Gastrocnemius medialis (tissue), 4 donors: ENCODE measurements around the gene SLC9C1. TPM values are rescaled to one million over a fixed set of nuclear protein-coding genes. Genes with fewer than 3 reads are reported as not detected.

ENCODE experiments used
- ATAC-seq, 2 donors: fragments of 150-250 bp; one replicate each; pipeline ENCODE4 v1.9.1; 2016
- DNase-seq, 2 donors: peaks; one replicate each; pipeline ENCODE4 v3.0.0-alpha.2; 2019
- H3K27ac ChIP-seq, 4 donors: fragments of 200-600 bp; sonication (generic); 1 replicate in 1 of 4; 2 replicates in 3 of 4; pipeline ENCODE4 v1.5.1; 2016 to 2018; ENCODE audit warnings: mild to moderate bottlenecking in 2 of 4, moderate library complexity in 1 of 4
- H3K27me3 ChIP-seq, 3 donors: fragments of 200-600 bp; sonication (generic) in 2 of 3; 1 replicate in 1 of 3; 2 replicates in 2 of 3; pipeline versions ENCODE4 v1.5.1 to v1.6.0; 2016 to 2019; ENCODE audit warnings: mild to moderate bottlenecking in 1 of 3, moderate library complexity in 1 of 3
- H3K36me3 ChIP-seq, 2 donors: fragments of 200-600 bp; sonication (generic) in 1 of 2; one replicate each; pipeline ENCODE4 v1.5.1; 2017 to 2018
- H3K4me1 ChIP-seq, 2 donors: fragments of 200-600 bp; sonication (generic) in 1 of 2; one replicate each; pipeline ENCODE4 v1.5.1; 2016 to 2017; ENCODE audit warnings: mild to moderate bottlenecking in 2 of 2
- H3K4me3 ChIP-seq, 4 donors: fragments of 200-600 bp; sonication (generic) in 3 of 4; 1 replicate in 1 of 4; 2 replicates in 3 of 4; pipeline ENCODE4 v1.5.1; 2016 to 2019; ENCODE audit warnings: mild to moderate bottlenecking in 2 of 4
- H3K9me3 ChIP-seq, 3 donors: fragments of 200-600 bp; sonication (generic) in 2 of 3; 1 replicate in 1 of 3; 2 replicates in 2 of 3; pipeline ENCODE4 v1.5.1; 2016 to 2019
- CTCF ChIP-seq, 5 experiments: fragments of 450-650 bp in 3 of 5; fragments of 200-600 bp in 2 of 5; sonication (generic) in 2 of 5; IDR thresholded peaks in 4 of 5; conservative IDR thresholded peaks in 1 of 5; 1 replicate in 4 of 5; 2 replicates in 1 of 5; pipeline ENCODE4 v1.5.1; 2016 to 2019; ENCODE audit warnings: antibody characterized with exemption in 5 of 5, mild to moderate bottlenecking in 3 of 5, moderate library complexity in 3 of 5
- POLR2A ChIP-seq, 2 donors: fragments of 450-650 bp; IDR thresholded peaks; one replicate each; pipeline ENCODE4 v1.6.1; 2017; ENCODE audit warnings: antibody characterized with exemption in 2 of 2, mild to moderate bottlenecking in 2 of 2, moderate library complexity in 2 of 2
- in situ Hi-C, 4 donors: fragments of 200-750 bp; cut with MboI; loops; one replicate each; pipeline versions ENCODE4 v1.15.0 to v1.8.0; 2017; ENCODE audit warnings: low sequenced_read_pairs in 4 of 4
- intact Hi-C: fragments of 100-400 bp; cut with DNase I; formaldehyde crosslinking; loops from one replicate; pipeline ENCODE4 v1.15.1; 2023; ENCODE audit warnings: low total_unique reads
- total RNA-seq, 4 donors: library from RNA; depleted of rRNA; stranded (reverse); fragments of >200 nt; gene quantifications; one replicate each; pipeline versions ENCODE4 v1.1.0 to v1.2.3, GENCODE V29; 2016

SLC9C1 gene
- total RNA-seq, 4 donors from 2014 or later = not detected

GRCh38 chr3:112134335-112135124 lies 159.5 kb downstream of the SLC9C1 start:
- ATAC-seq (no peak), DNase-seq (no peak)
- TF ChIP-seq POLR2A (IDR thresholded peaks at IDR 0.05) (no peak), CTCF (IDR thresholded peaks at IDR 0.05 in 4 of 5, conservative IDR thresholded peaks at IDR 0.05 in 1 of 5) (no peak)
- intact Hi-C loops = no loop called here
- H3K27ac ChIP-seq = no peak overlapping the region
- no peaks in the 10 kb centered on the region for H3K27me3 ChIP-seq
- no peaks in the 10 kb centered on the region for H3K9me3 ChIP-seq
- H3K4me1 ChIP-seq = no peaks in the 10 kb centered on the region
- no peaks in the 10 kb centered on the region for H3K36me3 ChIP-seq
- in situ Hi-C loops = loop anchor here in 1 of 4 donors (25.0 kb wide), 1 partner anchor 378 kb away; no protein-coding TSS in a partner anchor
- H3K4me3 ChIP-seq = no peak overlapping the region

- DNase-seq (no peak), ATAC-seq (no peak)
- Histone ChIP-seq H3K4me1 (no peaks in the 10 kb centered on the region), H3K27ac (no peak overlapping the region), H3K4me3 (no peak overlapping the region), H3K27me3 (no peaks in the 10 kb centered on the region), H3K36me3 (no peaks in the 10 kb centered on the region), H3K9me3 (no peaks in the 10 kb centered on the region)
- in situ Hi-C loops (loop anchor here in 1 of 4 donors (25.0 kb wide), 1 partner anchor 379 kb away; no protein-coding TSS in a partner anchor), intact Hi-C loops (no loop called here)
- TF ChIP-seq POLR2A (IDR thresholded peaks at IDR 0.05) = no peak
- TF ChIP-seq CTCF (IDR thresholded peaks at IDR 0.05 in 4 of 5, conservative IDR thresholded peaks at IDR 0.05 in 1 of 5) = no peak
These were observed 160.2 kb downstream of the SLC9C1 start for GRCh38 chr3:112133626-112134334.

- in situ Hi-C loops = loop anchor here in 1 of 4 donors (25.0 kb wide), 1 partner anchor 379 kb away; no protein-coding TSS in a partner anchor
- Histone ChIP-seq H3K4me3 (no peak within 1 kb of the TSS), H3K27me3 (no peaks in the 10 kb centered on the region), H3K9me3 (no peaks in the 10 kb centered on the region), H3K4me1 (no peaks in the 10 kb centered on the region), H3K27ac (no peak within 1 kb of the TSS), H3K36me3 (no peaks in the 10 kb centered on the region)
- TF ChIP-seq CTCF (IDR thresholded peaks at IDR 0.05 in 4 of 5, conservative IDR thresholded peaks at IDR 0.05 in 1 of 5) (no peak), POLR2A (IDR thresholded peaks at IDR 0.05) (no peak)
- ATAC-seq (no peak), DNase-seq (peak; percentile 19 to 35)
- intact Hi-C loops = no loop called here
These were observed 161.0 kb downstream of the SLC9C1 start, which contains the start of gene GCSAM for GRCh38 chr3:112132975-112133448. Gene GCSAM, minus strand, starts transcription at chr3:112133248. Its CDS starts 128 bp downstream, at chr3:112133120.

GRCh38 chr3:112132554-112132953 lies 161.5 kb downstream of the SLC9C1 start:
- no peaks in the 10 kb centered on the region for H3K36me3 ChIP-seq
- DNase-seq = no peak
- H3K9me3 ChIP-seq = no peaks in the 10 kb centered on the region
- no peak for TF ChIP-seq CTCF (IDR thresholded peaks at IDR 0.05 in 4 of 5, conservative IDR thresholded peaks at IDR 0.05 in 1 of 5)
- no peak for TF ChIP-seq POLR2A (IDR thresholded peaks at IDR 0.05)
- intact Hi-C loops (no loop called here), in situ Hi-C loops (loop anchor here in 1 of 4 donors (25.0 kb wide), 1 partner anchor 380 kb away; no protein-coding TSS in a partner anchor)
- H3K27ac ChIP-seq = no peak overlapping the region
- no peaks in the 10 kb centered on the region for H3K27me3 ChIP-seq
- H3K4me3 ChIP-seq = no peak overlapping the region
- ATAC-seq = no peak
- no peaks in the 10 kb centered on the region for H3K4me1 ChIP-seq
